ENCODE measurements around the gene CD177. TPM values are rescaled to one million over a fixed set of nuclear protein-coding genes. Genes with fewer than 3 reads are reported as not detected.

The CD177 gene
- total RNA-seq, 1 donor from 2014 or later, result not detected

Other genes with a start within 250 kb of the CD177 start
- gene PSG5, start 167.2 kb upstream of the CD177 start, total RNA-seq, result not detected in 2 replicates
- gene PSG4, start 148.0 kb upstream of the CD177 start, total RNA-seq, result not detected in 2 replicates
- gene PSG9, start 84.2 kb upstream of the CD177 start, total RNA-seq, result not detected in 2 replicates
- not detected in 2 replicates for gene TEX101, start 61.2 kb downstream of the CD177 start, total RNA-seq
- 3.6 and 4.1 TPM in 2 replicates for gene LYPD3, start 111.9 kb downstream of the CD177 start, total RNA-seq
- gene PHLDB3, start 151.1 kb downstream of the CD177 start, total RNA-seq, result 26.3 and 26.7 TPM in 2 replicates
- gene ETHE1, start 173.5 kb downstream of the CD177 start, total RNA-seq, result 59.3 and 59.7 TPM in 2 replicates
- 1.8 and 2.4 TPM in 2 replicates for gene ZNF575, start 179.5 kb downstream of the CD177 start, total RNA-seq
- gene XRCC1, start 221.8 kb downstream of the CD177 start, total RNA-seq, result 27.5 and 29.6 TPM in 2 replicates
- 7.9 and 9.9 TPM in 2 replicates for gene PINLYP, start 222.1 kb downstream of the CD177 start, total RNA-seq
- gene IRGQ, start 242.4 kb downstream of the CD177 start, total RNA-seq, result 31.5 and 32.7 TPM in 2 replicates
- gene ZNF576, start 242.9 kb downstream of the CD177 start, total RNA-seq, result 14.4 and 15.3 TPM in 2 replicates

All from activated CD4-positive, alpha-beta T cell treated with anti-CD3 and anti-CD28 coated beads, Interleukin-2, amount 10 ng/mL, durations not matched to agents 24 days and 14 days (primary cell).